IMR-90 (cell line): ENCODE data around the gene CBX5. TPM values are rescaled to one million over a fixed set of nuclear protein-coding genes. Genes with fewer than 3 reads are reported as not detected.
"Not testable (repeated sequence)": the region's sequence is repeated elsewhere in the genome, so short reads cannot be mapped to it uniquely, and the experiment has no call there.

Experiments used
- ATAC-seq: fragments of 200-7000 bp; cut with Tn5 transposase; 2 replicates; pipeline ENCODE4 v1.9.1; 2020; ENCODE audit warnings: low read depth, mild to moderate bottlenecking, moderate library complexity
- BruUV-seq: library from RNA; stranded (reverse); fragments of 400-500 nt; replicated peaks from 2 replicates; lab custom pipeline; 2021; lab: Mats Ljungman, UMichigan
- CTCF ChIA-PET: fragments of 300-600 bp; formaldehyde crosslinking; extraction: SDS; loops from one replicate; lab custom pipeline; 2021; ENCODE audit warnings: antibody characterized with exemption; lab: Yijun Ruan, JAX
- POLR2A ChIA-PET: fragments of 300-600 bp; sonication (Branson Sonifier 250); formaldehyde crosslinking; loops from one replicate; lab custom pipeline; 2022; ENCODE audit warnings: antibody characterized with exemption; ENCODE audit not compliant: unreplicated experiment; lab: Charles Lee
- DNase-seq: peaks from one replicate; pipeline ENCODE4 v3.0.0; 2013
- H2AFZ ChIP-seq: replicated peaks from 2 replicates; pipeline ENCODE3; 2013; ENCODE audit warnings: low read length, mild to moderate bottlenecking; ENCODE audit not compliant: poor library complexity
- H2AK5ac ChIP-seq: 2 replicates; pipeline ENCODE4 v1.6.1; 2013; ENCODE audit warnings: low read depth, low read length, inconsistent platforms
- H2AK9ac ChIP-seq: replicated peaks from 2 replicates; pipeline ENCODE3; 2013; ENCODE audit warnings: mild to moderate bottlenecking, low read depth, low read length, moderate library complexity; ENCODE audit not compliant: poor library complexity
- H2BK120ac ChIP-seq: 2 replicates; pipeline ENCODE4 v1.6.1; 2013; ENCODE audit warnings: low read depth, low read length, inconsistent platforms
- H2BK15ac ChIP-seq: 3 replicates; pipeline ENCODE4 v1.6.1; 2013; ENCODE audit warnings: low read depth, low read length, inconsistent platforms
- H2BK20ac ChIP-seq: 2 replicates; pipeline ENCODE4 v1.6.1; 2013; ENCODE audit warnings: low read depth, mild to moderate bottlenecking, inconsistent platforms, low read length, moderate library complexity
- H2BK5ac ChIP-seq: 2 replicates; pipeline ENCODE4 v1.6.1; 2013; ENCODE audit warnings: mild to moderate bottlenecking, low read depth, low read length, inconsistent platforms; ENCODE audit not compliant: poor library complexity, severe bottlenecking
- H3K14ac ChIP-seq: replicated peaks from 2 replicates; pipeline ENCODE4 v1.6.1; 2013; ENCODE audit warnings: low read depth, low read length, inconsistent platforms
- H3K18ac ChIP-seq: 2 replicates; pipeline ENCODE4 v1.6.1; 2013; ENCODE audit warnings: low read depth, low read length, control low read depth
- H3K23ac ChIP-seq: 2 replicates; pipeline ENCODE4 v1.6.1; 2013; ENCODE audit warnings: low read depth, low read length, inconsistent platforms
- H3K27ac ChIP-seq: 2 replicates; pipeline ENCODE4 v1.5.1; 2013; ENCODE audit warnings: mild to moderate bottlenecking, control low read depth, low read length; ENCODE audit not compliant: insufficient read depth
- H3K27me3 ChIP-seq: 2 replicates; pipeline ENCODE4 v1.6.1; 2013; ENCODE audit warnings: low read length; ENCODE audit not compliant: control insufficient read depth, insufficient read depth
- H3K36me3 ChIP-seq: 2 replicates; pipeline ENCODE4 v1.6.1; 2013; ENCODE audit warnings: low read length, mixed read lengths; ENCODE audit not compliant: control insufficient read depth, insufficient read depth
- H3K4ac ChIP-seq: 2 replicates; pipeline ENCODE4 v1.6.1; 2013; ENCODE audit warnings: low read depth, low read length, inconsistent platforms
- H3K4me1 ChIP-seq: 2 replicates; pipeline ENCODE4 v1.6.1; 2013; ENCODE audit warnings: low read length, mixed read lengths; ENCODE audit not compliant: control insufficient read depth, insufficient read depth
- H3K4me2 ChIP-seq: 2 replicates; pipeline ENCODE4 v1.6.1; 2013; ENCODE audit warnings: low read depth, mild to moderate bottlenecking, control low read depth, low read length, moderate library complexity
- H3K4me3 ChIP-seq: 2 replicates; pipeline ENCODE4 v1.5.1; 2013; ENCODE audit warnings: low read depth, mild to moderate bottlenecking, control low read depth, low read length, moderate library complexity; ENCODE audit not compliant: insufficient read depth
- H3K56ac ChIP-seq: 2 replicates; pipeline ENCODE4 v1.6.1; 2013; ENCODE audit warnings: low read length, inconsistent platforms; ENCODE audit not compliant: insufficient read depth; ENCODE audit errors: extremely low read depth
- H3K79me1 ChIP-seq, 2 experiments: 2 replicates each; pipeline ENCODE4 v1.6.1; 2013; ENCODE audit warnings: low read length in 2 of 2, inconsistent platforms in 1 of 2, low read depth in 1 of 2
- H3K9ac ChIP-seq: 2 replicates; pipeline ENCODE4 v1.6.1; 2013; ENCODE audit warnings: low read depth, low read length, control low read depth
- H3K9me1 ChIP-seq: 2 replicates; pipeline ENCODE4 v1.6.1; 2013; ENCODE audit warnings: low read length, inconsistent platforms; ENCODE audit not compliant: insufficient read depth
- H3K9me3 ChIP-seq: 2 replicates; pipeline ENCODE4 v1.6.1; 2013; ENCODE audit warnings: low read length; ENCODE audit not compliant: control insufficient read depth, insufficient read depth
- H4K20me1 ChIP-seq: 2 replicates; pipeline ENCODE4 v1.6.1; 2013; ENCODE audit warnings: low read length, inconsistent platforms; ENCODE audit not compliant: insufficient read depth
- H4K5ac ChIP-seq: 2 replicates; pipeline ENCODE4 v1.6.1; 2013; ENCODE audit warnings: mild to moderate bottlenecking, low read depth, low read length, control low read depth
- H4K8ac ChIP-seq, 2 experiments: 2 replicates each; pipeline ENCODE4 v1.6.1; 2013; ENCODE audit warnings: low read depth in 2 of 2, low read length in 2 of 2, control low read depth in 1 of 2, inconsistent platforms in 1 of 2
- H4K91ac ChIP-seq: 2 replicates; pipeline ENCODE4 v1.6.1; 2013; ENCODE audit warnings: low read depth, low read length, inconsistent platforms; ENCODE audit not compliant: insufficient read depth
- CHD1 ChIP-seq: IDR thresholded peaks from 2 replicates; pipeline ENCODE4 v1.6.1; 2012; ENCODE audit warnings: low read depth, low read length, improper control_type of control experiment
- FOS ChIP-seq: fragments of 150-350 bp; IDR thresholded peaks from 2 replicates; pipeline ENCODE4 v1.6.1; 2016; ENCODE audit warnings: low read depth, low read length
- MXI1 ChIP-seq: IDR thresholded peaks from 2 replicates; pipeline ENCODE4 v1.6.1; 2012; ENCODE audit warnings: low read depth, mild to moderate bottlenecking, low read length, moderate library complexity, borderline replicate concordance
- NFE2L2 ChIP-seq: fragments of 150-350 bp; IDR thresholded peaks from 2 replicates; pipeline ENCODE4 v1.6.1; 2016; ENCODE audit warnings: low read depth, mild to moderate bottlenecking, low read length
- WGBS, 2 experiments: methylation state at CpG; one replicate each; pipeline versions ENCODE4 v1.1.5 to v1.1.7; 2013; ENCODE audit warnings: missing lambda C conversion rate in 2 of 2; ENCODE audit not compliant: insufficient read length in 1 of 2; ENCODE audit errors: extremely low coverage in 2 of 2; 5-methylcytosine and 5-hydroxymethylcytosine counted together
- dilution Hi-C: fragments of 300-500 bp; cut with HindIII; formaldehyde crosslinking; loops from one replicate; pipeline ENCODE4 v1.14.3; 2018; ENCODE audit warnings: low sequenced_read_pairs; ENCODE audit not compliant: unreplicated experiment
- in situ Hi-C: fragments of 300-500 bp; cut with MboI; formaldehyde crosslinking; loops from 3 replicates; pipeline ENCODE4 v1.14.3; 2019; ENCODE audit warnings: low sequenced_read_pairs, inconsistent platforms, mixed read lengths
- intact Hi-C: fragments of 100-400 bp; cut with micrococcal nuclease; formaldehyde crosslinking; loops from 2 replicates; pipeline ENCODE4 v1.10.0; 2022
- polyA plus RNA-seq, 3 experiments: library from polyadenylated mRNA; depleted of rRNA; stranded (reverse); fragments of >200 nt; gene quantifications; 2 replicates each; pipeline ENCODE4 v1.2.3, GENCODE V29; 2012; ENCODE audit warnings: low replicate concordance in 1 of 3
- total RNA-seq: library from RNA; depleted of rRNA; stranded (reverse); fragments of >200 nt; gene quantifications from 2 replicates; pipeline ENCODE4 v1.2.3, GENCODE V29; 2012
- TF ChIP-seq, protein P1 (sequence below): fragments of 150-350 bp; IDR thresholded peaks from 2 replicates; pipeline ENCODE4 v1.6.1; 2016; ENCODE audit warnings: low read depth, mild to moderate bottlenecking, low read length, moderate library complexity, borderline replicate concordance

The CBX5 gene
- total and polyA plus RNA-seq, 2 of the 4 experiments (the other 2 are of a cell fraction) = 18.0 to 40.9 TPM

DNA sequence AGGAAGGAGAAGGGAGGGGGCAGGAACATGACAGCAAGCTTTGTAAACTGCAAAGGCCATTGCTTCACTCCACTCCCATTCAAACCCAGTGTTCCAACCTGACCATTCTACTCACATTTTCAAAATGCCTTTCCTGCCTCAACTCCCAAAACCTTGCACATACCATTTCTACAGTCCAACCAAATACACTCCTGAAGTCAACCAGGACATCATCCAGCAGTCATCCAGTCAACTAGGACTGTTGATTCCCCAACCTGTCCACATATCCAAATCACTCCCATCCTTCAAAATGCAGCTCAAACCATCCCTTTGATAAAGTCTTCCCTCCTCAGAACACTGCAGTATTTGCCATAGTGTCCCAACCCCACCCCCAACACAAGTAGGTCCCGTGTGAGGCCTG, 94.0 kb downstream of the CBX5 start:
- Histone ChIP-seq H2AFZ (no peak overlapping the region), H3K9me3 (no peaks in the 10 kb centered on the region), H4K8ac (no peak overlapping the region), H3K14ac (no peak overlapping the region), H4K91ac (no peak overlapping the region), H4K5ac (no peak overlapping the region), H2AK5ac (no peak overlapping the region), H3K23ac (no peak overlapping the region), H3K4ac (no peak overlapping the region), H3K79me1 (peaks cover 16 to 23% of the 10 kb centered on the region in 2 experiments), H2BK5ac (no peak overlapping the region), H3K4me3 (no peak overlapping the region), H3K9me1 (peaks cover 12% of the 10 kb centered on the region), H4K20me1 (no peaks in the 10 kb centered on the region; the same call in 1 of the 2 replicates), H3K27ac (no peak overlapping the region), H2BK15ac (no peak overlapping the region), H3K4me1 (no peaks in the 10 kb centered on the region), H2BK20ac (no peak overlapping the region), H3K9ac (no peak overlapping the region), H3K4me2 (no peak overlapping the region), H3K36me3 (peaks cover 12% of the 10 kb centered on the region), H3K27me3 (no peaks in the 10 kb centered on the region), H3K18ac (no peak overlapping the region), H3K56ac (no peak overlapping the region), H2BK120ac (no peak overlapping the region), H2AK9ac (no peak overlapping the region)
- POLR2A ChIA-PET = no interaction called here
- BruUV-seq = no TSS peak
- DNase-seq = no peak
- no CpG with 5 or more reads among the region's 1 CpG for WGBS, 2 experiments
- CTCF ChIA-PET = interaction anchor here (1.6 kb wide), 1 partner anchor 180 kb away, joined by 3 read pairs; no protein-coding TSS in a partner anchor
- intact Hi-C loops (no loop called here), dilution Hi-C loops (no loop called here), in situ Hi-C loops (no loop called here)
- TF ChIP-seq FOS = no peak
- TF ChIP-seq, protein P1, sequence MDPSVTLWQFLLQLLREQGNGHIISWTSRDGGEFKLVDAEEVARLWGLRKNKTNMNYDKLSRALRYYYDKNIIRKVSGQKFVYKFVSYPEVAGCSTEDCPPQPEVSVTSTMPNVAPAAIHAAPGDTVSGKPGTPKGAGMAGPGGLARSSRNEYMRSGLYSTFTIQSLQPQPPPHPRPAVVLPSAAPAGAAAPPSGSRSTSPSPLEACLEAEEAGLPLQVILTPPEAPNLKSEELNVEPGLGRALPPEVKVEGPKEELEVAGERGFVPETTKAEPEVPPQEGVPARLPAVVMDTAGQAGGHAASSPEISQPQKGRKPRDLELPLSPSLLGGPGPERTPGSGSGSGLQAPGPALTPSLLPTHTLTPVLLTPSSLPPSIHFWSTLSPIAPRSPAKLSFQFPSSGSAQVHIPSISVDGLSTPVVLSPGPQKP = no peak
- TF ChIP-seq CHD1 = no peak
- TF ChIP-seq MXI1 = no peak
- no peak for TF ChIP-seq NFE2L2
- ATAC-seq = no peak

DNA sequence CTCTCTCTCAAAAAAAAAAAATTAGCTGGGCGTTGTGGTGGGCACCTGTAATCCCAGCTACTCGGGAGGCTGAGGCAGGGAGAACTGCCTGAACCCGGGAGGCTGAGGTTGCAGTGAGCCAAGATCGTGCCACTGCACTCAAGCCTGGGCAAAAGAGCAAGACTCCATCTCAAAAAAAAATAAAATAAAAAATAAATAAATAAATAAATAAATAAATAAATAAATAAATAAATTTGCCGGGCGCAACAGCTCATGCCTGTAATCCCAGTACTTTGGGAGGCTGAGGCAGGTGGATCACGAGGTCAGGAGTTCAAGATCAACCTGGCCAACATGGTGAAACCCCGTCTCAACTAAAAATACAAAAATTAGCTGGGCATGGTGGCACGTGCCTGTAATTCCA, 94.6 kb downstream of the CBX5 start:
- H3K9me3 ChIP-seq, intact Hi-C loops, H3K18ac ChIP-seq, H2BK20ac ChIP-seq, H3K27ac ChIP-seq, H3K4me2 ChIP-seq, dilution Hi-C loops, H2BK15ac ChIP-seq, DNase-seq, H3K14ac ChIP-seq, H2BK120ac ChIP-seq, H3K56ac ChIP-seq, H3K9ac ChIP-seq, H2AK9ac ChIP-seq, H4K91ac ChIP-seq, H3K4ac ChIP-seq, in situ Hi-C loops, H2AK5ac ChIP-seq, H4K5ac ChIP-seq, H3K23ac ChIP-seq, H2AFZ ChIP-seq, BruUV-seq, ATAC-seq, H3K27me3 ChIP-seq, H3K4me1 ChIP-seq, POLR2A ChIA-PET, H3K4me3 ChIP-seq, H4K20me1 ChIP-seq, H2BK5ac ChIP-seq, H4K8ac ChIP-seq: not testable (repeated sequence)
- H3K36me3 ChIP-seq = peaks cover 13% of the 10 kb centered on the region
- CTCF ChIA-PET = interaction anchor here (1.2 kb wide), 1 partner anchor 16 kb away, joined by 4 read pairs; no protein-coding TSS in a partner anchor
- peaks cover 12% of the 10 kb centered on the region for H3K9me1 ChIP-seq
- WGBS, 2 experiments = 100% methylated on average over 1 of the region's 9 CpGs; no CpG with 5 or more reads in 1 of the 2 experiments
- H3K79me1 ChIP-seq = peaks cover 16 to 23% of the 10 kb centered on the region in 2 experiments
